Measurements from ENCODE around the gene CRCP. TPM values are rescaled to one million over a fixed set of nuclear protein-coding genes. Genes with fewer than 3 reads are reported as not detected.
"Not testable (repeated sequence)": the region's sequence is repeated elsewhere in the genome, so short reads cannot be mapped to it uniquely, and the experiment has no call there.

The CRCP gene
- total RNA-seq, 1 experiment from 2014 or later = 42.5 TPM

DNA sequence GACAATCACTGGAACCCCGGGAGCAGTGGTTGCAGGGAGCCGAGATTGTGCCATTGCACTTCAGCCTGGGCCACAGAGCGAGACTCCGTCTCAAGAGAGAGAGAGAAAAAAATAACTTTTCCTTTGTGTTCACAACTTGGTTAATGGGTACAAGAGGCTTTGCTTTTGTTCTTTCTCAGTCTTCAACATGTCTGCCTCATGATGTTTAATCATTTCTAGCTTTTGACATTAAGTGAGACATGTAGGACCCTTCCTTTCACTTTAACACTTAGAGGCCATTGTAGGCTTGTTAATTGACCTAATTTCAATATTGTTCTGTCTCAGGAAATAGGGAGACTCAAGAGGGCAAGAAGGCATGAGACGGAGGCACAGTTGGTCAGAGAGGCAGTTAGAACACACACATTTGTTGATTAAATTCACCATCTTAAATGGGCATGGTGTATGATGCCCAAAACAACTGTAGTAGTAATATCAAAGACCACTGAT, 9.3 kb upstream of the CRCP start:
- DNase-seq (ENCODE audit: low spot score) = no peak
- Histone ChIP-seq H3K4me1 (ENCODE audit: insufficient read depth, low read length, poor library complexity, severe bottlenecking) (no peaks in the 10 kb centered on the region), H3K27ac (ENCODE audit: low read depth, low read length, poor library complexity, severe bottlenecking) (no peak overlapping the region), H3K27me3 (replicated peaks; ENCODE audit: insufficient read depth, low read depth, low read length, poor library complexity) (no peaks in the 10 kb centered on the region), H3K9me3 (ENCODE audit: low read depth, low read length, poor library complexity, severe bottlenecking) (no peaks in the 10 kb centered on the region), H3K4me3 (ENCODE audit: low read depth, low read length, poor library complexity, severe bottlenecking) (no peak overlapping the region), H3K36me3 (ENCODE audit: insufficient read depth, low read length, poor library complexity, severe bottlenecking) (no peaks in the 10 kb centered on the region)
- CTCF ChIA-PET = no interaction called here
- POLR2A ChIA-PET (ENCODE audit: low non-redundant PET) = no interaction called here
- intact Hi-C loops (cut with micrococcal nuclease; ENCODE audit: unreplicated experiment) = no loop called here
- no peak for TF ChIP-seq EZH2 (IDR thresholded peaks at IDR 0.05; ENCODE audit: borderline replicate concordance, low read depth, low read length, poor library complexity, severe bottlenecking)
- TF ChIP-seq, protein P1, sequence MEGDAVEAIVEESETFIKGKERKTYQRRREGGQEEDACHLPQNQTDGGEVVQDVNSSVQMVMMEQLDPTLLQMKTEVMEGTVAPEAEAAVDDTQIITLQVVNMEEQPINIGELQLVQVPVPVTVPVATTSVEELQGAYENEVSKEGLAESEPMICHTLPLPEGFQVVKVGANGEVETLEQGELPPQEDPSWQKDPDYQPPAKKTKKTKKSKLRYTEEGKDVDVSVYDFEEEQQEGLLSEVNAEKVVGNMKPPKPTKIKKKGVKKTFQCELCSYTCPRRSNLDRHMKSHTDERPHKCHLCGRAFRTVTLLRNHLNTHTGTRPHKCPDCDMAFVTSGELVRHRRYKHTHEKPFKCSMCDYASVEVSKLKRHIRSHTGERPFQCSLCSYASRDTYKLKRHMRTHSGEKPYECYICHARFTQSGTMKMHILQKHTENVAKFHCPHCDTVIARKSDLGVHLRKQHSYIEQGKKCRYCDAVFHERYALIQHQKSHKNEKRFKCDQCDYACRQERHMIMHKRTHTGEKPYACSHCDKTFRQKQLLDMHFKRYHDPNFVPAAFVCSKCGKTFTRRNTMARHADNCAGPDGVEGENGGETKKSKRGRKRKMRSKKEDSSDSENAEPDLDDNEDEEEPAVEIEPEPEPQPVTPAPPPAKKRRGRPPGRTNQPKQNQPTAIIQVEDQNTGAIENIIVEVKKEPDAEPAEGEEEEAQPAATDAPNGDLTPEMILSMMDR (conservative IDR thresholded peaks at IDR 0.05; ENCODE audit: low read depth, low read length) = no peak
- BruUV-seq (replicated peaks) = no TSS peak

DNA sequence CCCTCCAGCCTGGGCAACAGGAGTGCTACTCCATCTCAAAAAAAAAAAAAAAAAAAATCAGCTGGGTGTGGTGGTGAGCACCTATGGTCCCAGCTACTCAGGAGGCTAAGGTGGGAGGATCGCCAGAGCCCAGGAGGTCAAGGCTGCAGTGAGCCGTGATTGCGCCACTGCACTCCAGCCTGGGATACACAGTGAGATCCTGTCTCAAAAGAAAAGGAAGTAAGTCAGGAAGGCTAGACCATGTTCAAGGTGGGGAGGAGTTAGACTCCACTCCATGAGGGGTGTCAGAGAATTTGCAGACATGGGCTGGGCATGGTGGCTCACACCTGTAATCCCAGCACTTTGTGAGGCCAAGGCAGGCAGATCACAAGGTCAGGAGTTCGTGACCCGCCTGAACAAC, 6.2 kb upstream of the CRCP start:
- POLR2A ChIA-PET (ENCODE audit: low non-redundant PET); H3K9me3 ChIP-seq (ENCODE audit: low read depth, low read length, poor library complexity, severe bottlenecking); intact Hi-C loops (cut with micrococcal nuclease; ENCODE audit: unreplicated experiment); H3K27ac ChIP-seq (ENCODE audit: low read depth, low read length, poor library complexity, severe bottlenecking); H3K4me1 ChIP-seq (ENCODE audit: insufficient read depth, low read length, poor library complexity, severe bottlenecking); BruUV-seq (replicated peaks); H3K27me3 ChIP-seq (replicated peaks; ENCODE audit: insufficient read depth, low read depth, low read length, poor library complexity); CTCF ChIA-PET; DNase-seq (ENCODE audit: low spot score); H3K4me3 ChIP-seq (ENCODE audit: low read depth, low read length, poor library complexity, severe bottlenecking); H3K36me3 ChIP-seq (ENCODE audit: insufficient read depth, low read length, poor library complexity, severe bottlenecking): not testable (repeated sequence)

DNA sequence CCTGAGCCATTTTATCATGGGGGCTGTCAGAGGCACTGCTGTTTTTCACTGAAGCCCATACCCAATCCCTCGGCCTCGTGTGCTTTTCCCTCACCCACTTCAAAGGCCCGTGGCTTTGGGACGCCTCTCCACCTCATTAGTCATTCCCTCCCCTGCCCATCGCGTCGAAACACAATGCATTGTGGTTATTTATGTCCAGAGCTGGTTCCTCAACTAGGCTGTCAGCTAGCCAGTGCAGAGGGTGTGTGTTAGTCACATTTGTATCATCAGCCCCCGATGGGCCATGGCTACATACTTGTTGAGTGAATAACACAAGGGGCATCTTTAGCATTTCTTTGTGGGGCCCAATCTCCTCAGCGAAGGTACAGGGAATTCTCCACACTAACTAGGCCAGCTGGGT, 3.8 kb upstream of the CRCP start:
- no peaks in the 10 kb centered on the region for H3K9me3 ChIP-seq (ENCODE audit: low read depth, low read length, poor library complexity, severe bottlenecking)
- no peak overlapping the region for H3K27ac ChIP-seq (ENCODE audit: low read depth, low read length, poor library complexity, severe bottlenecking)
- POLR2A ChIA-PET (ENCODE audit: low non-redundant PET) = no interaction called here
- DNase-seq (ENCODE audit: low spot score) = no peak
- intact Hi-C loops (cut with micrococcal nuclease; ENCODE audit: unreplicated experiment) = no loop called here
- CTCF ChIA-PET = no interaction called here
- H3K4me3 ChIP-seq (ENCODE audit: low read depth, low read length, poor library complexity, severe bottlenecking) = no peak overlapping the region
- H3K36me3 ChIP-seq (ENCODE audit: insufficient read depth, low read length, poor library complexity, severe bottlenecking) = peaks cover 3% of the 10 kb centered on the region
- H3K4me1 ChIP-seq (ENCODE audit: insufficient read depth, low read length, poor library complexity, severe bottlenecking) = peaks cover 5% of the 10 kb centered on the region
- TF ChIP-seq, protein P1 (conservative IDR thresholded peaks at IDR 0.05; ENCODE audit: low read depth, low read length) = no peak
- TF ChIP-seq EZH2 (IDR thresholded peaks at IDR 0.05; ENCODE audit: borderline replicate concordance, low read depth, low read length, poor library complexity, severe bottlenecking) = no peak
- BruUV-seq (replicated peaks) = no TSS peak
- H3K27me3 ChIP-seq (replicated peaks; ENCODE audit: insufficient read depth, low read depth, low read length, poor library complexity) = no peaks in the 10 kb centered on the region

DNA sequence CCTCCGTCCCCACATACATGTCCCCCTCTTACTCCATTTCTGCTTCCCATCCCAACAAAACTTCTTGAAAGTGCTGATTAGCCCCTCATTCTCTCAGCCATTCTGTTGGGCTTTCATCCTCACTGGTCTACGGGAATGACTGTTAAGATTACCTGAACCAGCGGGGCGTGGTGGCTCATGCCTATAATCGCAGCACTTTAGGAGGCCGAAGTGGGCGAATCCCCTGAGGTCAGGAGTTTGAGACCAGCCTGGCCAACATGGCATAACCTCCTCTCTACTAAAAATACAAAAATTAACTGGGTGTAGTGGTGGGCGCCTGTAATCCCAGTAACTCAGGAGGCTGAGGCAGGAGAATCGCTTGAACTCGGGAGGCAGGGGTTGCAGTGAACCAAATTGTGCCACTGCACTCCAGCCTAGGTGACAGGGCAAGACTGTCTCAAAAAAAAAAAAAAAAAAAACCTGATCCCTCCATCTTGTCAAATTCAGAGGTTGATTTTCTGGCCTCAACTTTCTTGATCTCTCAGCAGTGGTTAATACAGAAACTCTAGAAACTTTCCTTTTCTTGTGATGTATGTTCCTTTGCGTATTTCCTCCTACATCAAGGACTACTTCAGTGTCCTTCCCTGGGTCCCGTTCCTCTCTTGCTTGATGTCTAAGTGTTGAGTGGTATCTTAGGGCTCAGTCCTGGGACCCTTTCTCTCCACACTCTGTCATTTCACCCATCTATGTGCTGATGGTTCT, 2.2 kb downstream of the CRCP start:
- POLR2A ChIA-PET (ENCODE audit: low non-redundant PET); H3K27me3 ChIP-seq (replicated peaks; ENCODE audit: insufficient read depth, low read depth, low read length, poor library complexity); H3K4me3 ChIP-seq (ENCODE audit: low read depth, low read length, poor library complexity, severe bottlenecking); BruUV-seq (replicated peaks); DNase-seq (ENCODE audit: low spot score); H3K36me3 ChIP-seq (ENCODE audit: insufficient read depth, low read length, poor library complexity, severe bottlenecking); H3K4me1 ChIP-seq (ENCODE audit: insufficient read depth, low read length, poor library complexity, severe bottlenecking); H3K9me3 ChIP-seq (ENCODE audit: low read depth, low read length, poor library complexity, severe bottlenecking); CTCF ChIA-PET; intact Hi-C loops (cut with micrococcal nuclease; ENCODE audit: unreplicated experiment); H3K27ac ChIP-seq (ENCODE audit: low read depth, low read length, poor library complexity, severe bottlenecking): not testable (repeated sequence)

All from A673 (cell line).